ENCODE results near the gene CDKN3. TPM values are rescaled to one million over a fixed set of nuclear protein-coding genes. Genes with fewer than 3 reads are reported as not detected.

CDKN3 gene
- total RNA-seq, 4 donors from 2014 or later = 1.3 to 2.9 (median 2.1) TPM

DNA sequence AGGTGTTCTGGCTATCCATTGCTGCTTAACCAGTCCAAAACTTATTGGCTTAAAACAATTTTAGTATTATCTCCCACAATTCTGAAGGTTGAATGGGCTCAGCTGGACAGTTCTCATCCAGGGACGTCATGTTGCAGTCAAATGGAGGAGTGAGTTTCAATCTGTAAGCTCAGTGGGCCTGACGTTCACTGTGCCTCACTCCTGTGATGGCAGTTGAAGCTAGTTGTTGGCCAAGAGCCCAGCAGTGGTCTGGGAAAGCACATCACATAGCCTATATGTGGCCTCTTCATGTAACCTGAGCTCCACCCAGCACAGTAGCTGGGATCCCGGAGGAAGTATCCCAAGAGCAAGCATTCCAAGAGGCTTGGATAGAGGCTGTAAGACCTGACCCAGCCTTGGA lies 40.6 kb upstream of the CDKN3 start:
- no peak for TF ChIP-seq POLR2A (IDR thresholded peaks at IDR 0.05)
- no peak for TF ChIP-seq CTCF (IDR thresholded peaks at IDR 0.05)
- DNase-seq (ENCODE audit: low spot score in 2 of 2) = no peak
- H3K4me3 ChIP-seq (ENCODE audit: low read depth, poor library complexity, severe bottlenecking) = no peak overlapping the region
- 54 to 77% methylated on average over 3 of the region's 3 CpGs for WGBS, 2 donors
- intact Hi-C loops (cut with DNase I; ENCODE audit: low total_unique reads) = no loop called here

DNA sequence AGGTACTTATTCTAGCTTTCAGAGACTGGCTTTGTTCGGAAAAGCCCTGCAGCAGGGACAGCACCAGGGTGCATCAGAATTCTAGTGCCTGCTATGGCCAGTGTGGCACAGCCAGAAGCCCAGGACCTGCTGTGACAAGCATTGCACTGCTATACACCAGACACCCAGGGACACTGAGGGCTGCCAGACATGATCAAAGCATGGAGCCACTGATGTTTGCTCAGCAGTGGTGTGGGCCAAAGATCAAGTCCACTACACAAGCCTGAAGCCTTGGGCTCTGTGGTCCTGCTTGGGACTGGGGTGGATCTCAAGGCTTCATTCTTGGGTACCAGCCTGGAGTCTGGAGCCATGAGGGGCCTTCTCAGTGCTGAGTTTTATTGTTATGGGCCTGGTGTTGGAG lies 36.1 kb upstream of the CDKN3 start:
- no peak overlapping the region for H3K4me3 ChIP-seq (ENCODE audit: low read depth, poor library complexity, severe bottlenecking)
- intact Hi-C loops (cut with DNase I; ENCODE audit: low total_unique reads) = no loop called here
- no peak for DNase-seq (ENCODE audit: low spot score in 2 of 2)
- WGBS, 2 donors = 94 to 100% methylated on average over 1 of the region's 1 CpG
- TF ChIP-seq CTCF (IDR thresholded peaks at IDR 0.05) = no peak
- TF ChIP-seq POLR2A (IDR thresholded peaks at IDR 0.05) = no peak

- TF ChIP-seq CTCF (IDR thresholded peaks at IDR 0.05) (no peak), POLR2A (IDR thresholded peaks at IDR 0.05) (no peak)
- DNase-seq (ENCODE audit: low spot score in 2 of 2) = no peak
- H3K4me3 ChIP-seq (ENCODE audit: low read depth, poor library complexity, severe bottlenecking) = no peak overlapping the region
- intact Hi-C loops (cut with DNase I; ENCODE audit: low total_unique reads) = no loop called here
- 92% methylated on average over 5 of the region's 5 CpGs for WGBS, 2 donors
These were observed 34.7 kb upstream of the CDKN3 start for GRCh38 chr14:54362089-54362504.

DNA sequence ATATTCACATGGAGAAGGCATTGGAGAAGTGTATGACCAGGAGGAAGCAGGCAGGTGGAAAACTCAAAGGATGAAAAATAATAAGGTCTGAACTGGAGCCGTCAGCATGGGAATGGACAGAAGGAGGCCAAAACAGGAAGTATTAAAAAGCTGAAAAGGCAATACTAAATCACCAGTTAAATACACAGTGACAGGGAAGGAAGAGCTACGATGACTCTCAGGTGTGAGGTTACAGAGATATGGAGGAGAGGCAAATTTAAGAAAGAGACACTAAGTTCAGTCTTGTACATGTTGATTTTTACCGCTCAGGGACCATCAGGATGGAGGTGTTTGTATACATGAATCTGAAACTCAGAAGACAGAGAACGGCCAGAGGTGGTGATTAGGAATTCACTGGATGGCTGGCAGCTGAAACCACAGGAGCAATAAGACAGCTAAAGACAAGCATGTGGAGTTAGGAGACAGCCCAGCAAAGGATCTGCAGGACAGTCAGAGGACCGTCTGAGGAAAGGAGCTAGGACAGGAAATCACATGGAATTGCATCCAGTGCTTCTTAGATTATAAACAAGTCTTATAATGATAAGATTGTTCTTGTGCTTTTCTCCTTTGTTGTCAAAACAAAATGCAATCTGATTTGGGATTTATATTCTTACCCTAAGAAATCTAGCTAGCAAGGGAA lies 33.9 kb upstream of the CDKN3 start:
- TF ChIP-seq POLR2A (IDR thresholded peaks at IDR 0.05) (no peak), CTCF (IDR thresholded peaks at IDR 0.05) (no peak)
- no peak for DNase-seq (ENCODE audit: low spot score in 2 of 2)
- 76 to 77% methylated on average over 5 of the region's 5 CpGs for WGBS, 2 donors
- no peak overlapping the region for H3K4me3 ChIP-seq (ENCODE audit: low read depth, poor library complexity, severe bottlenecking)
- intact Hi-C loops (cut with DNase I; ENCODE audit: low total_unique reads) = no loop called here

GRCh38 chr14:54364555-54365415 lies 32.0 kb upstream of the CDKN3 start:
- H3K4me3 ChIP-seq (ENCODE audit: low read depth, poor library complexity, severe bottlenecking) = no peak overlapping the region
- WGBS, 2 donors = 18 to 34% methylated on average over 9 of the region's 9 CpGs
- TF ChIP-seq POLR2A (IDR thresholded peaks at IDR 0.05) (no peak), CTCF (IDR thresholded peaks at IDR 0.05) (no peak)
- intact Hi-C loops (cut with DNase I; ENCODE audit: low total_unique reads) = no loop called here
- DNase-seq (ENCODE audit: low spot score in 2 of 2) = peak in 1 of 2 donors; percentile 42
